ENCODE data around the gene GYS2.

DNA sequence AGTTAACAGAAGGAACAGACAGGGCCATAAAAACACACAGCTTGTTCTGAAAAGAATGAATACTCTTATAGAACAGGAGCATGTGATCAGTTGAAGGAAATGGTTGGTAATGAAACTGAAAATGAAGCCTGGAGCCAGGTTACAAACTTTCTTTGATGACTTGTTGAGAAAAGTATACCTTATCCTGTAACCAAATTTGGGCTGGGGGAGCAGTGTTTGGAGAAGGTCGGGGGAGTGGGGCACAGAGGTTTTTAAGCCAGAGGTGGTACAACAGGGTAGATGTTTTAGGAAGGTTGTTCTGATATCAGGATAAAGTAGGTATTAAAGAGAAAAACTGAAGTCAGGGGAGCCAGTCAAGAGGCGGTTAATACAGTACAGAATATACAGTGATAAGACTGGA, 94.9 kb downstream of the GYS2 start:
- TF ChIP-seq, protein P1, sequence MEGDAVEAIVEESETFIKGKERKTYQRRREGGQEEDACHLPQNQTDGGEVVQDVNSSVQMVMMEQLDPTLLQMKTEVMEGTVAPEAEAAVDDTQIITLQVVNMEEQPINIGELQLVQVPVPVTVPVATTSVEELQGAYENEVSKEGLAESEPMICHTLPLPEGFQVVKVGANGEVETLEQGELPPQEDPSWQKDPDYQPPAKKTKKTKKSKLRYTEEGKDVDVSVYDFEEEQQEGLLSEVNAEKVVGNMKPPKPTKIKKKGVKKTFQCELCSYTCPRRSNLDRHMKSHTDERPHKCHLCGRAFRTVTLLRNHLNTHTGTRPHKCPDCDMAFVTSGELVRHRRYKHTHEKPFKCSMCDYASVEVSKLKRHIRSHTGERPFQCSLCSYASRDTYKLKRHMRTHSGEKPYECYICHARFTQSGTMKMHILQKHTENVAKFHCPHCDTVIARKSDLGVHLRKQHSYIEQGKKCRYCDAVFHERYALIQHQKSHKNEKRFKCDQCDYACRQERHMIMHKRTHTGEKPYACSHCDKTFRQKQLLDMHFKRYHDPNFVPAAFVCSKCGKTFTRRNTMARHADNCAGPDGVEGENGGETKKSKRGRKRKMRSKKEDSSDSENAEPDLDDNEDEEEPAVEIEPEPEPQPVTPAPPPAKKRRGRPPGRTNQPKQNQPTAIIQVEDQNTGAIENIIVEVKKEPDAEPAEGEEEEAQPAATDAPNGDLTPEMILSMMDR (IDR thresholded peaks at IDR 0.05) = no peak
- no peak for TF ChIP-seq POLR2A (IDR thresholded peaks at IDR 0.05)
